ENCODE measurements around the gene ASTN1. TPM values are rescaled to one million over a fixed set of nuclear protein-coding genes. Genes with fewer than 3 reads are reported as not detected.

The ASTN1 gene
- polyA plus RNA-seq, 1 of the 3 experiments (the other 2 are of a cell fraction) = 0.13 TPM

GRCh38 chr1:176944606-176945005 is 219.9 kb downstream of the ASTN1 start:
- CTCF ChIA-PET = interaction anchor here (1.0 to 1.4 kb wide), 2 partner anchors 47 to 141 kb away, joined by 3 read pairs; no protein-coding TSS in a partner anchor
- POLR2A ChIA-PET = no interaction called here
- H3K9me3 ChIP-seq = no peaks in the 10 kb centered on the region

GRCh38 chr1:176943783-176944182 is 220.7 kb downstream of the ASTN1 start:
- peaks cover 0 to 7% of the 10 kb centered on the region in 2 experiments for H3K36me3 ChIP-seq (replicated peaks in 1 of 2; ENCODE audit: control insufficient read depth in 1 of 2, insufficient read depth in 2 of 2, low read length in 1 of 2)
- WGBS (ENCODE audit: low lambda C conversion rate) = 8% methylated on average over 3 of the region's 4 CpGs
- no peaks in the 10 kb centered on the region for H3K4me1 ChIP-seq (ENCODE audit: control insufficient read depth in 1 of 2, insufficient read depth in 2 of 2, low read depth in 1 of 2, low read length in 1 of 2)
- no peak overlapping the region for H3K4me3 ChIP-seq (ENCODE audit: low read depth in 2 of 2, low read length in 1 of 2)
- H3K4me2 ChIP-seq = no peak overlapping the region
- no peaks in the 10 kb centered on the region for H3K27me3 ChIP-seq (ENCODE audit: insufficient read depth)
- no peaks in the 10 kb centered on the region for H3K9me2 ChIP-seq
- H3K9ac ChIP-seq = no peak overlapping the region
- no peak overlapping the region for H2AFZ ChIP-seq (ENCODE audit: low read depth)
- no peaks in the 10 kb centered on the region for H3K79me2 ChIP-seq (ENCODE audit: insufficient read depth)
- H3F3A ChIP-seq (replicated peaks; ENCODE audit: insufficient read depth) = no peaks in the 10 kb centered on the region
- DNase-seq = no peak
- no peaks in the 10 kb centered on the region for H3K9me3 ChIP-seq
- ChIA-PET CTCF (interaction anchor here (1.6 to 4.5 kb wide), 2 partner anchors 46 to 238 kb away, joined by 4 to 15 read pairs; no protein-coding TSS in a partner anchor), POLR2A (no interaction called here)
- TF ChIP-seq MXI1 (IDR thresholded peaks at IDR 0.05; ENCODE audit: low read depth, low read length) (no peak), MAX (IDR thresholded peaks at IDR 0.05; ENCODE audit: low read depth) (no peak), SIN3A (IDR thresholded peaks at IDR 0.05; ENCODE audit: borderline replicate concordance, low read depth, low read length) (no peak), NFIC (IDR thresholded peaks at IDR 0.05; ENCODE audit: borderline replicate concordance) (no peak), RFX5 (IDR thresholded peaks at IDR 0.05; ENCODE audit: low read length) (no peak), FOXJ3 (CRISPR knock-in tag; IDR thresholded peaks at IDR 0.05) (no peak), TCF12 (IDR thresholded peaks at IDR 0.05) (no peak), RXRA (IDR thresholded peaks at IDR 0.05; ENCODE audit: borderline replicate concordance, low read depth) (no peak), ELF1 (IDR thresholded peaks at IDR 0.05) (no peak), EZH2phosphoT487 (IDR thresholded peaks at IDR 0.05; ENCODE audit: borderline replicate concordance, low read depth) (no peak), POLR2AphosphoS5 (IDR thresholded peaks at IDR 0.05; ENCODE audit: low read depth, low read length) (no peak), YY1 (IDR thresholded peaks at IDR 0.05; ENCODE audit: low read depth) (no peak), TEAD4 (IDR thresholded peaks at IDR 0.05; ENCODE audit: borderline replicate concordance, insufficient read depth) (no peak)
- H4K20me1 ChIP-seq (ENCODE audit: insufficient read depth) = no peaks in the 10 kb centered on the region
- H3K27ac ChIP-seq (ENCODE audit: low read depth in 2 of 2, low read length in 1 of 2) = no peak overlapping the region

More at GRCh38 chr1:176944606-176945005, 219.9 kb downstream of the ASTN1 start:
- Histone ChIP-seq H3K36me3 (replicated peaks in 1 of 2; ENCODE audit: control insufficient read depth in 1 of 2, insufficient read depth in 2 of 2, low read length in 1 of 2) (peaks cover 0 to 7% of the 10 kb centered on the region in 2 experiments), H3K4me1 (ENCODE audit: control insufficient read depth in 1 of 2, insufficient read depth in 2 of 2, low read depth in 1 of 2, low read length in 1 of 2) (no peaks in the 10 kb centered on the region), H4K20me1 (ENCODE audit: insufficient read depth) (no peaks in the 10 kb centered on the region), H3K4me3 (ENCODE audit: low read depth in 2 of 2, low read length in 1 of 2) (no peak overlapping the region), H3K9me2 (no peaks in the 10 kb centered on the region), H2AFZ (ENCODE audit: low read depth) (no peak overlapping the region), H3K27ac (ENCODE audit: low read depth in 2 of 2, low read length in 1 of 2) (no peak overlapping the region), H3K9ac (no peak overlapping the region), H3K4me2 (no peak overlapping the region), H3K79me2 (ENCODE audit: insufficient read depth) (no peaks in the 10 kb centered on the region), H3K27me3 (ENCODE audit: insufficient read depth) (no peaks in the 10 kb centered on the region), H3F3A (replicated peaks; ENCODE audit: insufficient read depth) (no peaks in the 10 kb centered on the region)
- DNase-seq = no peak
- 24% methylated on average over 4 of the region's 4 CpGs for whole genome bisulfite sequencing (ENCODE audit: low lambda C conversion rate)
- TF ChIP-seq RXRA (IDR thresholded peaks at IDR 0.05; ENCODE audit: borderline replicate concordance, low read depth) (no peak), FOSL2 (IDR thresholded peaks at IDR 0.05; ENCODE audit: borderline replicate concordance, low read depth) (no peak), GABPA (IDR thresholded peaks at IDR 0.05; ENCODE audit: low read depth) (no peak), TCF12 (IDR thresholded peaks at IDR 0.05) (no peak), TAF1 (IDR thresholded peaks at IDR 0.05; ENCODE audit: borderline replicate concordance, low read depth, low read length) (no peak), GATA2 (CRISPR knock-in tag; IDR thresholded peaks at IDR 0.05) (no peak), FOXJ3 (CRISPR knock-in tag; IDR thresholded peaks at IDR 0.05) (no peak), MEF2A (IDR thresholded peaks at IDR 0.05; ENCODE audit: borderline replicate concordance, low read depth) (no peak), USF2 (IDR thresholded peaks at IDR 0.05; ENCODE audit: borderline replicate concordance, low read depth, low read length) (no peak)
